Measurements from ENCODE around the gene NDST1. TPM values are rescaled to one million over a fixed set of nuclear protein-coding genes. Genes with fewer than 3 reads are reported as not detected.

NDST1 gene
- total RNA-seq, 2 experiments from 2014 or later: 1.1 to 1.6 TPM

DNA sequence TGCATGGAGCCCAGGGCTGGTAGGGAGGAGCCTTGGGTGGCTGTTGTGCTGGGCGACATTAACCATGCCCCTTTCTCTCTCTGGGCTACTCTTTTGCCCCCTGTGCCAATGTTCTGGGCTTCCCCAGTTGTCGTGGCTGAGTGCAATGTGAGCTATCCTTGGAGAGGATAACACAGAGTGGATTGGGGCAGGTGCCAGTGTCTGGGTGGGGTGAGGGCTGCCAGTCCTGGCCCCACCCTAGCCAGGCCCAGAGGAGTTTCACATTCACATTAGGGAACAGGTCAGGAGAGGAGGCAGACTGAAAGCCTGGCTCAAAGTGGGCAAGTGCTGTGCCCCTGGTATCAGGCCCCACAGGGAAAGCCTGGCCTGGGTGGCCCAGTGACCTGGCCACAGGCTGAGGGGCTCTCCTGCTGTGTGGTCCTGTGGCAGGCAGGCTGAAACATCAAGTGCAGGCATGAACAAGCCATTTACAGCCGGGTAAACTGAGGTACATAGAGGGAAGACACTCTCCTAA is 7.5 kb upstream of the NDST1 start:
- CTCF ChIA-PET: no interaction called here
- TF ChIP-seq, protein P1, sequence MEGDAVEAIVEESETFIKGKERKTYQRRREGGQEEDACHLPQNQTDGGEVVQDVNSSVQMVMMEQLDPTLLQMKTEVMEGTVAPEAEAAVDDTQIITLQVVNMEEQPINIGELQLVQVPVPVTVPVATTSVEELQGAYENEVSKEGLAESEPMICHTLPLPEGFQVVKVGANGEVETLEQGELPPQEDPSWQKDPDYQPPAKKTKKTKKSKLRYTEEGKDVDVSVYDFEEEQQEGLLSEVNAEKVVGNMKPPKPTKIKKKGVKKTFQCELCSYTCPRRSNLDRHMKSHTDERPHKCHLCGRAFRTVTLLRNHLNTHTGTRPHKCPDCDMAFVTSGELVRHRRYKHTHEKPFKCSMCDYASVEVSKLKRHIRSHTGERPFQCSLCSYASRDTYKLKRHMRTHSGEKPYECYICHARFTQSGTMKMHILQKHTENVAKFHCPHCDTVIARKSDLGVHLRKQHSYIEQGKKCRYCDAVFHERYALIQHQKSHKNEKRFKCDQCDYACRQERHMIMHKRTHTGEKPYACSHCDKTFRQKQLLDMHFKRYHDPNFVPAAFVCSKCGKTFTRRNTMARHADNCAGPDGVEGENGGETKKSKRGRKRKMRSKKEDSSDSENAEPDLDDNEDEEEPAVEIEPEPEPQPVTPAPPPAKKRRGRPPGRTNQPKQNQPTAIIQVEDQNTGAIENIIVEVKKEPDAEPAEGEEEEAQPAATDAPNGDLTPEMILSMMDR (IDR thresholded peaks at IDR 0.05): no peak
- Histone ChIP-seq H3K4me3 (ENCODE audit: low read length) (no peak overlapping the region), H3K27me3 (ENCODE audit: control insufficient read depth in 1 of 2, insufficient read depth in 2 of 2, low read length in 2 of 2) (no peaks in the 10 kb centered on the region), H3K36me3 (ENCODE audit: insufficient read depth, low read length) (no peaks in the 10 kb centered on the region), H3K27ac (ENCODE audit: low read depth in 1 of 2, low read length in 2 of 2) (no peak overlapping the region), H3K9me3 (ENCODE audit: control insufficient read depth in 1 of 2, insufficient read depth in 1 of 2, low read length in 2 of 2) (no peaks in the 10 kb centered on the region), H3K4me1 (ENCODE audit: insufficient read depth, low read length) (no peaks in the 10 kb centered on the region)
- Mint-ChIP-seq H3K36me3 (ENCODE audit: low read depth) (no peaks in the 10 kb centered on the region), H3K4me3 (no peak overlapping the region), H3K27ac (no peak overlapping the region), H3K4me1 (ENCODE audit: low read depth) (no peaks in the 10 kb centered on the region), H3K27me3 (no peaks in the 10 kb centered on the region), H3K9me3 (no peaks in the 10 kb centered on the region)
- ATAC-seq (ENCODE audit: poor library complexity): no peak
- POLR2A ChIA-PET: no interaction called here
- no peak for DNase-seq
- intact Hi-C loops (cut with DNase I, micrococcal nuclease): no loop called here

DNA sequence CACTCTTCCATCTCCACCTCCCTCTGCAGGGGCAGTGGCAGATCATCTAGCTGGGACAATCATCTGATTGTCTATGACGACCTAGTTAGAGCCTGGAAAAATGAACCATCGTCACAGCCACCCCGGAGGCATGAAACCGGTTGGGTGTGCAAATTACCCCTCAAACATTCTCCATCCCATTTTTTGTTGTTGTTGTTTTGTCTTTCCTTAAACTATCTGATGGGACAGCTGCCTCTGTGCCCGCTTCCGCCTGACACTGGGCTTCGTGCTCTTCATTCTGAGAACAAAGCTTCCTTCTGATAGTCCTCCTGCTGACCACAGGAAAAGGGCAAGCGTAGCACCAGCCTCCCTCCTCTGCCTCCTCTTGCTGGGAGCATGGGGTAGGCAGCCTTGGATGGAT is 7.0 kb upstream of the NDST1 start:
- no peak overlapping the region for H3K27ac ChIP-seq (ENCODE audit: low read depth in 1 of 2, low read length in 2 of 2)
- intact Hi-C loops (cut with DNase I, micrococcal nuclease): no loop called here
- H3K27ac Mint-ChIP-seq: no peak overlapping the region
- H3K27me3 ChIP-seq (ENCODE audit: control insufficient read depth in 1 of 2, insufficient read depth in 2 of 2, low read length in 2 of 2): no peaks in the 10 kb centered on the region
- no peak overlapping the region for H3K4me3 ChIP-seq (ENCODE audit: low read length)
- DNase-seq: no peak
- TF ChIP-seq, protein P1 (IDR thresholded peaks at IDR 0.05): no peak
- no peaks in the 10 kb centered on the region for H3K4me1 Mint-ChIP-seq (ENCODE audit: low read depth)
- ATAC-seq (ENCODE audit: poor library complexity): no peak
- CTCF ChIA-PET: no interaction called here
- no peaks in the 10 kb centered on the region for H3K4me1 ChIP-seq (ENCODE audit: insufficient read depth, low read length)
- H3K4me3 Mint-ChIP-seq: no peak overlapping the region
- no peaks in the 10 kb centered on the region for H3K36me3 Mint-ChIP-seq (ENCODE audit: low read depth)
- H3K9me3 Mint-ChIP-seq: no peaks in the 10 kb centered on the region
- no peaks in the 10 kb centered on the region for H3K27me3 Mint-ChIP-seq
- H3K9me3 ChIP-seq (ENCODE audit: control insufficient read depth in 1 of 2, insufficient read depth in 1 of 2, low read length in 2 of 2): no peaks in the 10 kb centered on the region
- POLR2A ChIA-PET: no interaction called here
- H3K36me3 ChIP-seq (ENCODE audit: insufficient read depth, low read length): no peaks in the 10 kb centered on the region

DNA sequence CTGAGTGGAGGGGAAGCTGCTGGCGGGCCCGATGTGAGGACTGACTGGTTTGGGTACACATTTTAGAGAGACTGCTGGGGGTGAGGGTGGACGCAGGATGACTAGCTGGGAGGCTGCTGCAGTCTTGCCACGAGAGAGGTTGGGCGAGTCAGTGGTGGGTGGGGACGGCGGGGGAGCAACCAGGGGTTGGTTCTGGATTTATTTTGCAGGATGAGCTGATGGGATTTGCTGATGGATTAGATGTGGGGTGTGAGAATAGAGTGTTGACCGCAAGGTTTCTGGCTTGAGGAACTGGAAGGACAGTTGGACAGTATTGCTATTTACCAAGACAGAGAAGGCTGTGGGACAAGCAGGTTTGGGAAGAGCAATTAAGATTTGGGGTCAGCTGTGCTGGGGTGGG is 5.8 kb upstream of the NDST1 start:
- Mint-ChIP-seq H3K4me1 (ENCODE audit: low read depth) (no peaks in the 10 kb centered on the region), H3K9me3 (no peaks in the 10 kb centered on the region), H3K4me3 (no peak overlapping the region), H3K27me3 (no peaks in the 10 kb centered on the region), H3K36me3 (ENCODE audit: low read depth) (no peaks in the 10 kb centered on the region), H3K27ac (no peak overlapping the region)
- intact Hi-C loops (cut with DNase I, micrococcal nuclease): no loop called here
- TF ChIP-seq, protein P1 (IDR thresholded peaks at IDR 0.05): no peak
- no peak overlapping the region for H3K27ac ChIP-seq (ENCODE audit: low read depth in 1 of 2, low read length in 2 of 2)
- H3K36me3 ChIP-seq (ENCODE audit: insufficient read depth, low read length): no peaks in the 10 kb centered on the region
- DNase-seq: no peak
- no peaks in the 10 kb centered on the region for H3K27me3 ChIP-seq (ENCODE audit: control insufficient read depth in 1 of 2, insufficient read depth in 2 of 2, low read length in 2 of 2)
- H3K9me3 ChIP-seq (ENCODE audit: control insufficient read depth in 1 of 2, insufficient read depth in 1 of 2, low read length in 2 of 2): no peaks in the 10 kb centered on the region
- H3K4me3 ChIP-seq (ENCODE audit: low read length): no peak overlapping the region
- ATAC-seq (ENCODE audit: poor library complexity): no peak
- ChIA-PET POLR2A (no interaction called here), CTCF (no interaction called here)
- no peaks in the 10 kb centered on the region for H3K4me1 ChIP-seq (ENCODE audit: insufficient read depth, low read length)

All from CD4-positive, alpha-beta T cell (primary cell).